ENCODE data around the gene ARL4C. TPM values are rescaled to one million over a fixed set of nuclear protein-coding genes. Genes with fewer than 3 reads are reported as not detected.
A peak's percentile ranks its signal among the peaks of the same experiment; 100 is the strongest.

Gene ARL4C
- total and polyA plus RNA-seq, 2 of the 8 experiments (the other 6 are each of a cell fraction or from before 2014, with no cell fraction given): 7.0 to 16.9 TPM

- H2AFZ ChIP-seq (ENCODE audit: low read length): no peak overlapping the region
- H2BK120ac ChIP-seq (replicated peaks; ENCODE audit: low read depth, low read length): peak overlapping the region; percentile 25
- FAIRE-seq: no peak
- H3K27ac ChIP-seq (ENCODE audit: low read depth, low read length): no peak overlapping the region
- H3K23me2 ChIP-seq (ENCODE audit: low read depth, low read length): no peaks in the 10 kb centered on the region
- H2BK12ac ChIP-seq (ENCODE audit: low read depth, low read length): no peak overlapping the region
- no peak overlapping the region for H2BK5ac ChIP-seq (ENCODE audit: low read depth, low read length)
- H2BK15ac ChIP-seq (ENCODE audit: low read length): no peak overlapping the region
- no peak overlapping the region for H3K23ac ChIP-seq (ENCODE audit: insufficient read length)
- no peak overlapping the region for H2AK5ac ChIP-seq (ENCODE audit: low read depth, low read length)
- no peak overlapping the region; the same call in 1 of the 2 replicates for H3K18ac ChIP-seq (ENCODE audit: extremely low read depth, low read length)
- ChIA-PET POLR2A (ENCODE audit: partially characterized antibody) (no interaction called here), CTCF (ENCODE audit: partially characterized antibody) (interaction anchor here (1.4 to 1.9 kb wide), 3 partner anchors 41 to 157 kb away, joined by 4 to 5 read pairs (median 4); no protein-coding TSS in a partner anchor)
- no peak overlapping the region for H3K4me3 ChIP-seq (ENCODE audit: extremely low read depth in 1 of 4, insufficient read depth in 2 of 4, low read depth in 3 of 4, low read length in 4 of 4)
- no peak overlapping the region for H3K56ac ChIP-seq (replicated peaks; ENCODE audit: insufficient read length, low read depth, low read length)
- no peak overlapping the region for H3K4me2 ChIP-seq (ENCODE audit: insufficient read depth in 1 of 2, low read depth in 2 of 2, low read length in 2 of 2)
- H3K79me2 ChIP-seq (ENCODE audit: control insufficient read depth in 1 of 2, insufficient read depth in 2 of 2, low read length in 2 of 2): no peaks in the 10 kb centered on the region
- WGBS, 2 experiments (ENCODE audit: extremely low coverage in 1 of 2, insufficient coverage in 1 of 2, insufficient read length in 1 of 2, insufficient replicate concordance in 2 of 2, low coverage in 1 of 2, low lambda C conversion rate in 2 of 2, missing lambda C conversion rate in 1 of 2): 93% methylated on average over 2 of the region's 2 CpGs; no CpG with 5 or more reads in 1 of the 2 experiments
- no peak overlapping the region for H2BK20ac ChIP-seq (ENCODE audit: low read length)
- H3K9me3 ChIP-seq (ENCODE audit: insufficient read depth in 2 of 2, low read depth in 1 of 2, low read length in 1 of 2): no peaks in the 10 kb centered on the region
- no peaks in the 10 kb centered on the region for H4K20me1 ChIP-seq (replicated peaks in 1 of 2; ENCODE audit: control insufficient read depth in 1 of 2, insufficient read depth in 2 of 2, low read length in 2 of 2)
- no peaks in the 10 kb centered on the region for H3K36me3 ChIP-seq (ENCODE audit: control insufficient read depth in 2 of 4, insufficient read depth in 4 of 4, low read length in 3 of 4)
- peaks cover 4 to 13% (median 9%) of the 10 kb centered on the region in 4 experiments; a peak in 5 of 7 replicates for H3K4me1 ChIP-seq (replicated peaks in 1 of 4; ENCODE audit: control insufficient read depth in 3 of 4, insufficient read depth in 4 of 4, low read length in 3 of 4)
- TF ChIP-seq EZH2 (IDR thresholded peaks at IDR 0.05; ENCODE audit: low read depth, low read length, severe bottlenecking): no peak
- no peak for TF ChIP-seq SP1 (IDR thresholded peaks at IDR 0.05; ENCODE audit: low read depth, low read length)
- no peak for TF ChIP-seq TAF7 (optimal IDR thresholded peaks at IDR 0.05; ENCODE audit: borderline replicate concordance, low read depth, low read length)
- TF ChIP-seq JUND (IDR thresholded peaks at IDR 0.05; ENCODE audit: low read length): no peak
- TF ChIP-seq NANOG (IDR thresholded peaks at IDR 0.05; ENCODE audit: insufficient read depth, low read depth, low read length, poor library complexity, severe bottlenecking): no peak
- TF ChIP-seq CBX8 (IDR thresholded peaks at IDR 0.05; ENCODE audit: borderline replicate concordance, low read depth, low read length): no peak
- TF ChIP-seq CHD2 (IDR thresholded peaks at IDR 0.05; ENCODE audit: low read length): no peak
- TF ChIP-seq EGR1 (IDR thresholded peaks at IDR 0.05; ENCODE audit: borderline replicate concordance, low read depth, low read length): no peak
- no peak for TF ChIP-seq RAD21 (IDR thresholded peaks at IDR 0.05 in 1 of 2, conservative IDR thresholded peaks at IDR 0.05 in 1 of 2; ENCODE audit: low read depth in 2 of 2, low read length in 2 of 2)
- TF ChIP-seq SRF (IDR thresholded peaks at IDR 0.05; ENCODE audit: low read depth, low read length): no peak
- TF ChIP-seq KDM4A (IDR thresholded peaks at IDR 0.05; ENCODE audit: low read depth, low read length, severe bottlenecking): no peak
- no peak overlapping the region for H3K9ac ChIP-seq (replicated peaks in 1 of 4; ENCODE audit: extremely low read depth in 1 of 4, low read depth in 3 of 4, low read length in 3 of 4)
- H3K4ac ChIP-seq (replicated peaks; ENCODE audit: insufficient read length, low read depth, low read length): no peak overlapping the region
- DNase-seq (ENCODE audit: low read depth in 1 of 2, low spot score in 2 of 2): no peak
- H3K14ac ChIP-seq (ENCODE audit: insufficient read length): no peak overlapping the region
- H4K91ac ChIP-seq (replicated peaks; ENCODE audit: insufficient read length, low read length): no peak overlapping the region
- no peaks in the 10 kb centered on the region; a peak in 2 of 7 replicates for H3K27me3 ChIP-seq (replicated peaks in 1 of 4; ENCODE audit: control insufficient read depth in 3 of 4, extremely low read depth in 1 of 4, insufficient read depth in 3 of 4, low read length in 3 of 4)
- H4K8ac ChIP-seq (ENCODE audit: extremely low read depth, insufficient read depth, low read length): no peak overlapping the region
- H3K79me1 ChIP-seq (ENCODE audit: low read depth, low read length): no peaks in the 10 kb centered on the region
- no peak overlapping the region for H4K5ac ChIP-seq (ENCODE audit: insufficient read length, low read depth, low read length)
These were observed 45.6 kb downstream of the ARL4C start for GRCh38 chr2:234451242-234451641.
